Activated naive CD8-positive, alpha-beta T cell (primary cell): ENCODE data around the gene NDUFA7.
"Not testable (repeated sequence)": the region's sequence is repeated elsewhere in the genome, so short reads cannot be mapped to it uniquely, and the experiment has no call there.

ENCODE experiments used
- H3K27ac Mint-ChIP-seq: one replicate; pipeline ENCODE4 v1.8.0; 2021; ENCODE audit warnings: mixed read lengths
- H3K27me3 Mint-ChIP-seq: one replicate; pipeline ENCODE4 v1.8.0; 2021; ENCODE audit warnings: mixed read lengths
- H3K36me3 Mint-ChIP-seq: one replicate; pipeline ENCODE4 v1.8.0; 2021; ENCODE audit warnings: mixed read lengths
- H3K4me1 Mint-ChIP-seq: one replicate; pipeline ENCODE4 v1.8.0; 2021; ENCODE audit warnings: low read depth, mixed read lengths
- H3K4me3 Mint-ChIP-seq: one replicate; pipeline ENCODE4 v1.8.0; 2021; ENCODE audit warnings: mild to moderate bottlenecking, mixed read lengths
- H3K9me3 Mint-ChIP-seq: one replicate; pipeline ENCODE4 v1.8.0; 2021; ENCODE audit warnings: low read depth, mixed read lengths

NDUFA7 gene

DNA sequence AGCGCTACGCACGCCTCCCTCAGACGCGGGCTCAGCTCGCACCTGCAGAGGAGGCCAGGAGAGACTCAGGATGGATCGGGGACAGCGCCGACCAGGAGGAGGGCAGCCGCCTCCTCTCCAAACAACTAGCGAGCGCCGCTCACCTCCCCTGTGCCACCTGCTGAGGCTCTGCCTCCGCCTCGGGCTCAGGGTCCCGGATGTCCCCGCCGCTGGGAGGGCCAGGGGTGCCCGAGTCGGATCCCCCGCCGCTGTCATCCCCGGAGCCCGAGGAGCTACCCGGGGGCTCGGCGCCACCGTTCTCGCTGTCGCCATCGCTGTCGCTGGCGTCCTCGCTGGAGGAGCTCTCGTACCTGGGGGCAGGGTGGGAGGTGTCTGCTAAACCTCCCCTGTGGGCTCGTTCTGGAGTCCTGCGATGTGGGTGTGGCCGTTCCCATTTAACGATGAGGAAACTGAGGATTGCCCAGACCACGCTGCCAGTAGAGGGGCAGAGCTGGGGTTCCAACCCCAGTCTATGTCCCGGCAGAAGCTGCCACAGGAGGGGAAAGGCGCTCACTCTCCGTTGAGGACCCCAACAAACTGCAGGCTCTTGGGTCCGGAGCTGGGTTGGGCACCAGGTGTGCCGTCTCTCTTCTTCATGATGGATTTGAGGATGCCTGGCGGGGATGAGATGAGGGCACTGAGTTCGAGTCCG, 12.7 kb upstream of the NDUFA7 start:
- H3K36me3 Mint-ChIP-seq, result peaks cover under 1% of the 10 kb centered on the region
- peaks cover 3% of the 10 kb centered on the region for H3K4me1 Mint-ChIP-seq
- peak overlapping the region; percentile 35 for H3K4me3 Mint-ChIP-seq
- H3K27ac Mint-ChIP-seq, result no peak overlapping the region
- H3K27me3 Mint-ChIP-seq, result peaks cover 13% of the 10 kb centered on the region
- no peaks in the 10 kb centered on the region for H3K9me3 Mint-ChIP-seq

DNA sequence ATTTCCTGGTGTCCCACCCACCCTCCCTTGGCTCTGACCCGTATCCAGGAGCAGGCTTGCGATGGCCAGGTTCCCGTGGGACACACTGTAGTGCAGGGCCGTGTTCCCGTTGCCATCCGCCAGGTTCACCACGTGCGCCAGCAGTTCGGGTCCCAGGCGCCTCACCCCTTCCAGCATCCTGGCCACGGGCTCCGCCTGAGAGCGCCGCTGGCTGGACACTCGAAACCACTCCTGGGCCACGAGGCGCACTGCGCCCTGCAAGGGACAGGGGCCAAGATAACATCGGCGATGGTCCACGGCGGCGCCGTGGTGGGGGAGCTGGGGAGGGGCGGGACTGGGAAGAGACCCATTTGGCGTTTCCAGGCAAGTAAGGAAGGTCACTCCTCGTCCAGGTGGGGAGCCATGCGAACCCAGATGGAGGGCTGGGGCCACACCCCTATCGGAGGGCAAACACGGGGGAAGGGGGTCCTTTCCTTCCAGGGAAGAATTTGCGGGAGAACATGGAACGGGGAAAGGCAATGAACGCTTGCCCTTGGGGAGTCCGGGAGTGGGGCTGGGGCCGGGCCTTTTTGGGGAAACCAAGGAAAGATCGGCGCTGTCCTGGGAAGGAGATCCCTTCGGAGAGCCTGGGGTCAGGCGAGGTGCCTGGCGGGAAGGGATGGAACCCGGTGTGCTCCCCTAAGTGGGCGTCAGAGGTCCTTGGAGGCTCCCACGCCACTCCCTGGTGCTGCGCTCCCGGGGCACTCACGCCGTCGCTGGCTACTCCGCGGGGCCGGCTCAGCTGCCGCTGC, 12.0 kb upstream of the NDUFA7 start:
- Mint-ChIP-seq H3K27ac (no peak overlapping the region), H3K36me3 (no peaks in the 10 kb centered on the region), H3K9me3 (no peaks in the 10 kb centered on the region), H3K4me3 (no peak overlapping the region), H3K4me1 (peaks cover 3% of the 10 kb centered on the region), H3K27me3 (peaks cover 9% of the 10 kb centered on the region)

DNA sequence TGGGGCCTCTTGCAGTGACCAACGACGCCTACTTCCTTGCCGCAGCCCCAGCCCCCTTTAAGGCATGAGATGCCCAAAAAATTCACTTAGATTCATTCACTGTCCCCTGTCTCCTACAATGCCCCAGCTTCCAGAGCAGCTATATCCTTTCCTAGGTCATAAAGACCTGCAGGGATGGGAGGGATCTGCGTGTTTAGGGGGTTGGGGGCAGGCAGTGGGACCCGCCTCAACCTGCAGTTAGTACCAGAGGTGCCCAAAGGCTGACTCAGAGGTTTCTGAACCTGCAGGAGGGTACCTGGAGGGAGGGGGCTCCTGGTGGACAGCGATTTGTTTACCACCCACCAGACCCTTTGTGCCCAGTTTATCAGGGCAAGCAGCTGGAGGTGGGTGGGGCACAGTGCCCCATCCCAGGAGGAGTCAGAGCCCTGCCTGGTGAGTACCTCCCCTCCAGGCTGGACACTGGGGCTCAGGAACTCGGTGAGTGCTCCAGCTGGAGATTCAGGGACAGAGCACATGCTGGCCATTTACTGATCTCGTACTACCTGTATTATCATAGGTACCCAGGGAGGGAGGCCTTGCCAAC, 10.2 kb upstream of the NDUFA7 start:
- Mint-ChIP-seq H3K9me3 (no peaks in the 10 kb centered on the region), H3K27me3 (peaks cover 3% of the 10 kb centered on the region), H3K4me3 (no peak overlapping the region), H3K4me1 (peaks cover 3% of the 10 kb centered on the region), H3K36me3 (no peaks in the 10 kb centered on the region), H3K27ac (no peak overlapping the region)

DNA sequence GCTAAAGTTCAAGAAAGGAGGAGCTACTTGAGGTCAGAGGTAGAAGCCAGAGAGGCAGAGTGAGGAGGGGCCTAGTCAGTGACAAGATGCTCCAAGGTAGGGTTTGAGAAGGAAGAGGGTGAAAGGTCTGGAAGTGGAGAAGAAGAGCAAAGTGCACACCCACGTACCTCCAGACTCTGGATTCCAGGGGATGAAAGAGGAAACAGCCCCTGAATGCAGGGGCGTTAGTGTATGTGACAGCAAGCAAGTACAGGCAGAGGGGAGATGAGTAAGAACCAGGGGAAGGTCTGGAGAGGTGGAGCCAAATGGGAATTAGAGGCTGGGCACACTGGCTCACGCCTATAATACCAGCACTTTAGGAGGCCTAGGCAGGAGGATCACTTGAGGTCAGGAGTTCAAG, 8.8 kb upstream of the NDUFA7 start:
- Mint-ChIP-seq H3K27ac (no peak overlapping the region), H3K27me3 (no peaks in the 10 kb centered on the region), H3K9me3 (no peaks in the 10 kb centered on the region), H3K36me3 (no peaks in the 10 kb centered on the region), H3K4me3 (no peak overlapping the region), H3K4me1 (no peaks in the 10 kb centered on the region)

DNA sequence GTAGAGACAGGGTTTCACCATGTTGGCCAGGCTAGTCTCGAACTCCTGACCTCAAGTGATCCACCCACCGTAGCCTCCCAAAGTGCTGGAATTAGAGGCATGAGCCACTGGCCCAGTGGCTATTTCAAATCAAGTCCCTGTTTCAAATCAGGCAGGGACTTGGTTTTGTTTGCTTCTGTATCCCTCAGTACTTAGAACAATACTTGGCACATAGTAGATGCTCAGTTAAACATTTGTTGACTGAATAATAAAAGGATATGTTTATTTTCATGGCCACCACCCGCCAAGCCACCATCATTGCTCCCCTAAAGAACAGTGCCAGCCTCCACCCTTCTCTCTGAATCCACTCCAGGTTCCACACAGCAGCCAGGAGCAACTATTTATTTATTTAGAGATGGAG, 4.3 kb upstream of the NDUFA7 start:
- peaks cover 17% of the 10 kb centered on the region for H3K4me1 Mint-ChIP-seq
- peaks cover 4% of the 10 kb centered on the region for H3K36me3 Mint-ChIP-seq
- no peak overlapping the region for H3K4me3 Mint-ChIP-seq
- H3K27me3 Mint-ChIP-seq, result no peaks in the 10 kb centered on the region
- no peaks in the 10 kb centered on the region for H3K9me3 Mint-ChIP-seq
- H3K27ac Mint-ChIP-seq, result no peak overlapping the region

DNA sequence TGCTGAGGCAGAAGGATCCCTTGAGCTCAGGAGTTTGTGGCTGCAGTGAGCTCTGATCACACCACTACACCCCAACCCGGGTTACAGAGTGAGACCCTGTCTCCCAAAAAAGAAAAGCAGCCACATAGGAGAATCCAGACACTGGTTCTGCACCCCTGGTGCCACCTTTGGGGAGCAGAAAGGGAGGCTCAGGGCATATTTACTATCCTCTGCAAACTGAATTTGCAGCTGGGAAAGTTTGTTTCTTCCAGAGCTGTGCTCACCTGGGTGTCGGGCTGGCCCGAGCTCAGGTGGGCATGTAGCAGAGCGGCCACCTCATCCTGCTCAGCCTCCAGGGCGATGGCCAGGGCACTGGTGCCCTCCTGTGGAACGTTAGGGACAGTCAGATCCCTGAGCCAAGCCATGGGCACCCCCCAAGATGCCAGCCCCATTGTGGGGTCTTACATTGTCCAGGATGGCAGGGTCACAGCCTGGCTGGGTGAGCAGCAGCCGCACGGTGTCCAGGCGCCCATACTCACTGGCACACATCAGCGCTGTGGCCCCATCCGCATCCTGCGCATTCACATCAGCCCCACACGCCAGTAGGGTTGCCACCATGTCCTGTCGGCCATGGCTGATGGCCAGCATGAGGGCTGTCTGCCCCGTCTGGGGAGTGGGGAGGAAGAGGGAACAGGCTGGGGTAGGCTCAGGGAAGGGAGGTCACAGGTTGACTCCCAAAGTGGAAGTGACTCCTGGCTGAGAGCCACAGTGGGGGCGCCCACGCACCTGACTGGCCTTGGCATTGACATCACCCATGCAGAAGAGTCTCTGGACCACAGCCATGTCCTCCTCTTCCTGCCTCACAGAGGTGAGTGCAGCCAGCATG, 3.2 kb upstream of the NDUFA7 start:
- H3K4me3 Mint-ChIP-seq, result peak overlapping the region; percentile 100
- peaks cover 26% of the 10 kb centered on the region for H3K4me1 Mint-ChIP-seq
- H3K27me3 Mint-ChIP-seq, result no peaks in the 10 kb centered on the region
- no peaks in the 10 kb centered on the region for H3K9me3 Mint-ChIP-seq
- H3K36me3 Mint-ChIP-seq, result peaks cover 4% of the 10 kb centered on the region
- H3K27ac Mint-ChIP-seq, result peak overlapping the region; percentile 22

DNA sequence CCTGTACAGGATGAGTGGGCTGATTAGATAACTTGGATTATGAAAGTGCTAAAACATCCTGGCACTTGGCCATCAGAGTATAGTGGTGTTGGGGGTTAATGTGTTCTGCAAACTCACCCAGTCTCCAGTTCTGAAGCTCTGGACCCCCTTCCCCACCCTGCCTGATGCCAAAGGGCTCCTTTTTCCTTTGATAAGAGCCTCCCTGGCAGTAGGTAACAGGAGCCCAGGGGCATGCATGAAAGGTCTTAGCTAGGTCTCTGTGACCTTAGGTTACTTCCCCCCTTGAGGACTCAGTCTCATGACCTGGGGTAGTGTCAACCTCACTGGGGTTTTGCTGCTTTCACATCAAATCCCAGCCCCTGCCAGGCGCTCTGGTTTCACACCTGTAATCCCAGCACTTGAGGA, 2.6 kb upstream of the NDUFA7 start:
- Mint-ChIP-seq H3K9me3 (no peaks in the 10 kb centered on the region), H3K36me3 (peaks cover 4% of the 10 kb centered on the region), H3K27ac (peak overlapping the region; percentile 22), H3K4me3 (peak overlapping the region; percentile 100), H3K27me3 (no peaks in the 10 kb centered on the region), H3K4me1 (peaks cover 28% of the 10 kb centered on the region)

DNA sequence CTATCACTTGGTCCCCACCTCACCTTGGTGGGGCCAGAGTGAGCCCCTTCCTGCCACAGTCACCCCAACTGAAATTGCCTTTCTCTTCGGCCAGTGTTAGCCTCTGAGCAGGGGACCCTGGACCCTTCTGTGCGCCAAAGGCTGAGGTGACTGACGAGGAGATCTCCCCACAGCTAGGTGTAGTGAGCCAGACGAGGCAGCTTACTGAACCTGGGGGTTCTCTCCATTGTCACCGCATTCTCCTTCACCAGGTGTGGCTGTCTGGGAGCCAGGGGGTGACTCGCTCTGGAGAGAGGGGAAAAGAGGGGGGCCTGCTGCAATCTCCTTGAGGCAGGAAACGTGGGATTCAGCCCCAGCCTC, 1.4 kb upstream of the NDUFA7 start:
- Mint-ChIP-seq H3K27me3 (no peaks in the 10 kb centered on the region), H3K36me3 (peaks cover 4% of the 10 kb centered on the region), H3K4me3 (peak overlapping the region; percentile 100), H3K27ac (peak overlapping the region; percentile 99), H3K9me3 (no peaks in the 10 kb centered on the region), H3K4me1 (peaks cover 28% of the 10 kb centered on the region)

DNA sequence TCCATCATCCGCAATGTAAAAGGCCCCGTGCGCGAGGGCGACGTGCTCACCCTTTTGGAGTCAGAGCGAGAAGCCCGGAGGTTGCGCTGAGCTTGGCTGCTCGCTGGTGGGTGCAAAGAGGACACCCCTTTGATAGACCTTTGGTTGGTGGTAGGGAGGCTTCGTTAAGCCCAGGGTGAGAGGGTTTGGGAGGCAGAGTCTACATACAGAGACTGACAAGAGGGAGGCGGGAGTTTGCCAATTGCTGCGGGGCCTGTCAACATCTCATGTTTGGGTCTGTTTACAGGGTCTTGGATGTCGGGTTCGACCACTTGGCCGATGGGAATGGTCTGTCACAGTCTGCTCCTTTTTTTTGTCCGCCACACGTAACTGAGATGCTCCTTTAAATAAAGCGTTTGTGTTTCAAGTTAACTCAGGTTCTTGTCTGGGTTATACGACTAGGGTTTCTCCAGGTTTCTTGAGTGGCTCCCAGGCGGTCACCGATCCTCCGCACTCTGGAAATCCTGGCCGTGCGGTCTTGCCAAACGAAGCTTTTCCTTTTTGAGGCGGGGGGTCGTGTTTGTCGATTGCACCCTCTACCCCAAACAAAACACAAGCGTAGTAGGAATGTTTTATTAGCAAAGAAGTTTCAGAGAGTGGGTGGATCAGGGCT, 937 bp upstream of the NDUFA7 start:
- H3K27ac Mint-ChIP-seq, result peak overlapping the region; percentile 99
- no peaks in the 10 kb centered on the region for H3K27me3 Mint-ChIP-seq
- peak overlapping the region; percentile 100 for H3K4me3 Mint-ChIP-seq
- peaks cover 31% of the 10 kb centered on the region for H3K4me1 Mint-ChIP-seq
- H3K9me3 Mint-ChIP-seq, result no peaks in the 10 kb centered on the region
- peaks cover 4% of the 10 kb centered on the region for H3K36me3 Mint-ChIP-seq

DNA sequence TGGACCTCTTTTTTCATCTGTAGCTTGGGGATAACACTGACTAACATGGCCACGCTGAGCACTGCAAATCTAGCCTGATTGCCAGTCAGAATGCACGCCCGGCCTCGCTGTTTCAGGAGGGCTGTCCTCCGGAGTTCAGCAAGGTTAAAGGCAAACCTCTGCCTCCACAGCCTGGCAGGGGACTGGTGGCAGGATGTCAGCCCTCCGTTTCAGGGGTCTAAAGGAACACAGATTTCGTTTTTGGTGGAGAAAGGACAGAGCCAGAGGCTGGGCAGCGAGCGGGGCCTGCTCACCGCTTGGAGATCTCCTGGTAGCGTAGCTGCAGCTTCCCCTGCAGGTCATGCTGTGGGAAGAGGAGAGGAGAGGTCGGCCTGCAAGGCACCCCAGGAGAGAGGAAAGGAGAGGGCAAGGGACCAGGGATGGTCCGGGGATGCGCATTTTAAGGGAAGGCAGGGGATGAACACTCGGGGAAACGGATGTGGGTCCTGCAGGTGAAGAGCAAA, 560 bp downstream of the NDUFA7 start:
- no peaks in the 10 kb centered on the region for H3K9me3 Mint-ChIP-seq
- peak overlapping the region; percentile 100 for H3K4me3 Mint-ChIP-seq
- H3K4me1 Mint-ChIP-seq, result peaks cover 31% of the 10 kb centered on the region
- H3K36me3 Mint-ChIP-seq, result peaks cover 4% of the 10 kb centered on the region
- peak overlapping the region; percentile 99 for H3K27ac Mint-ChIP-seq
- no peaks in the 10 kb centered on the region for H3K27me3 Mint-ChIP-seq

DNA sequence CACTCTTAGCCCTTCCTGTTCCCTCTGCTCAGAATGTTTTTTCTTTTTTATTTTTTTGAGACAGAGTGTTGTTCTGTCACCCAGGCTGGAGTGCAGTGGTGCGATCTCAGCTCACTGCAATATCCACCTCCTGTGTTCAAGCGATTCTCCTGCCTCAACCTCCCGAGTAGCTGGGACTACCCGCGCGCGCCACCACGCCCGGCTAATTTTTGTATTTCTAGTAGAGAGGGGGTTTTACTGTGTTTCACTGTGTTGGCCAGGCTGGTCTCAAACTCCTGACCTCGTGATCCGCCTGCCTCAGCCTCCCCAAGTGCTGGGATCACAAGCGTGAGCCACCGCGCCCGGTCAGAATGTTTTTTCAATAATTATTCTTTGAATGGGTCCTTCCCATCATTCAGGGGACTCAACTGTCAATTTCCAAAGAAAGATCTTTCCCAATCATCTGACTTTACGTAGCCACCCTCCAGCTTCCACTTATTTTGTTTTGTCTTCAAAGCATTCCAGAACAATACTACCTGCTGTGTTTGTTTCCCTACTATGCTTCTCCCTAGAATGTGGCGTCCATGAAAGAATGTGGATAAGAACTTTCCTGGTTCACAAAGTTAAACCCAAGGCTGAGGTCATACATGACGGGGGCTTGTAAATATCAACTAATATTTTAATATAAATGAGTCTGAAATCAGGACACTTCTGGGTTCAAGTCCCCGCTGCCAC, 1.2 kb downstream of the NDUFA7 start:
- H3K9me3 Mint-ChIP-seq, result no peaks in the 10 kb centered on the region
- no peaks in the 10 kb centered on the region for H3K27me3 Mint-ChIP-seq
- H3K27ac Mint-ChIP-seq, result peak overlapping the region; percentile 99
- H3K4me1 Mint-ChIP-seq, result peaks cover 31% of the 10 kb centered on the region
- peak overlapping the region; percentile 100 for H3K4me3 Mint-ChIP-seq
- peaks cover 4% of the 10 kb centered on the region for H3K36me3 Mint-ChIP-seq

DNA sequence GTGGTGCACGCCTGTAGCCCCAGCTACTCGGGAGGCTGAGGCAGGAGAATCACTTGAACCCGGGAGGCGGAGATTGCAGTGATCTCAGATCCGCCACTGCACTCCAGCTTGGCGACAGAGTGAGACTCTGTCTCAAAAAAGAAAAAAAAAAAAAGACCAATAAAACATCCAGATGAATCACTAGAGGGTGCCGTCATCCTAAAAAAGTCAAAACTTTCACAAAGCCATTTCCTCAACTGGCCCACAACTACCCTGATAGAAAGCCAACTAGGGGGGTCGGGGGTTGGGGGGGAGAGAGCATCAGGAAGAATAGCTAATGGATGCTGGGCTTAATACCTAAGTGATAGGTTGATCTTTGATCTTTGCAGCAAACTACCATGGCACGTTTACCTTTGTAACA, 2.3 kb downstream of the NDUFA7 start:
- H3K4me3 Mint-ChIP-seq, result peak overlapping the region; percentile 46
- not testable (repeated sequence) for H3K27ac Mint-ChIP-seq, H3K36me3 Mint-ChIP-seq, H3K27me3 Mint-ChIP-seq, H3K9me3 Mint-ChIP-seq
- H3K4me1 Mint-ChIP-seq, result peaks cover 31% of the 10 kb centered on the region

DNA sequence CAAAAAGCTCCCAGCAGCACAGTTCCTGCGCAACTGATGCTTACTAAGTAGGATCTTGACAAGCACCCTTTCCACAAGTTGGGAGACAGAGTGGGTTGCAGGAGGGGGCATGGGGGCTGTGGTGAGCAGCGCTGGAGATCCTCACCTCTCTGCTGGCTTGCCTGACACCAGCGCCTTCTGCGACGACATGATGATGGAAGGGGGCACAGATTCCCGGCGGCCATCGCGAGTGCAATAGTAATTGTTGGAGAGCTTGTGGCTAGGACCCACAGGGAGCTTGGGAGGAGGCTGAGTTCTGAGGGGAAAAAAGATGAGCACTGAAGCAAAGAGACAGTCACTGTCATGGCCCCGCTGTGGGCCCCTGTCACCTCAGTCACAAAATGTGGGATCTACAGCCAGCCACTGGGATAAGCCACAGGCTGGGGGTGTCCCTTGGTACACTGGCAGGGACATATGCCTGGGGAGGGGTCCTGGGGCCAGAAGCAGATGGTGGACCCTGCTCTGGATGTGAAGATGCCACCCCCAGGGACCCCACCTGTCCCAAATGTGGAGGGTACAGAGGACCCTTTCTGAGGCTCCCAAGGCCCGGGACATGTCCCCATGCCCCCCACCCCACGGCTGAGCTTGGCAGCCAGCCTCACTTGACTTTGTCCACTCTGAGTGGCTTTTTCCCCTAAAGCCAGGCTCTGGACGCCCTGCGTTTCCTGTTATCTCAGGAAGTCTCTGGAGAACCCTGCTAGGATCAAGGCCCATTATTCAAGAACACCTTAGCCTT, 4.6 kb downstream of the NDUFA7 start:
- Mint-ChIP-seq H3K27ac (no peak overlapping the region), H3K4me3 (no peak overlapping the region), H3K36me3 (no peaks in the 10 kb centered on the region), H3K9me3 (no peaks in the 10 kb centered on the region), H3K27me3 (no peaks in the 10 kb centered on the region), H3K4me1 (peaks cover 17% of the 10 kb centered on the region)
